Lung (tissue), 12 donors: ENCODE data around the gene MFF. TPM values are rescaled to one million over a fixed set of nuclear protein-coding genes. Genes with fewer than 3 reads are reported as not detected.

Source experiments
- ATAC-seq: fragments of 200-7000 bp; cut with Tn5 transposase; one replicate; pipeline ENCODE4 v1.9.1; 2020; ENCODE audit warnings: moderate number of reproducible peaks; ENCODE audit not compliant: insufficient read depth, low FRiP score
- DNase-seq, 3 donors: peaks; one replicate each; pipeline ENCODE4 v3.0.0-alpha.2; 2013 to 2017
- H3K27ac ChIP-seq, 2 donors: one replicate each; pipeline ENCODE4 v1.5.1; 2013; ENCODE audit warnings: mild to moderate bottlenecking in 2 of 2, moderate library complexity in 2 of 2, control low read depth in 1 of 2, inconsistent platforms in 1 of 2, low read depth in 1 of 2, low read length in 1 of 2
- H3K27me3 ChIP-seq, 3 donors: one replicate each; pipeline ENCODE4 v1.5.1; 2013; ENCODE audit warnings: low read length in 2 of 3; ENCODE audit not compliant: control insufficient read depth in 3 of 3, insufficient read depth in 3 of 3
- H3K36me3 ChIP-seq, 4 donors: one replicate each; pipeline ENCODE4 v1.5.1; 2013; ENCODE audit warnings: low read length in 4 of 4, mild to moderate bottlenecking in 1 of 4, moderate library complexity in 1 of 4; ENCODE audit not compliant: control insufficient read depth in 4 of 4, insufficient read depth in 4 of 4
- H3K4me1 ChIP-seq, 5 donors: one replicate each; pipeline ENCODE4 v1.5.1; 2013; ENCODE audit warnings: low read length in 5 of 5, mild to moderate bottlenecking in 2 of 5, moderate library complexity in 1 of 5; ENCODE audit not compliant: control insufficient read depth in 5 of 5, insufficient read depth in 5 of 5
- H3K4me3 ChIP-seq: one replicate; pipeline ENCODE4 v1.5.1; 2013; ENCODE audit warnings: mild to moderate bottlenecking, control low read depth, moderate library complexity
- H3K9ac ChIP-seq, 2 donors: one replicate each; pipeline ENCODE4 v1.5.1; 2013; ENCODE audit warnings: low read length in 2 of 2, control low read depth in 1 of 2; ENCODE audit not compliant: insufficient read depth in 1 of 2
- H3K9me3 ChIP-seq, 4 donors: one replicate each; pipeline ENCODE4 v1.5.1; 2013; ENCODE audit warnings: low read length in 3 of 4, mild to moderate bottlenecking in 1 of 4, moderate library complexity in 1 of 4; ENCODE audit not compliant: control insufficient read depth in 4 of 4, insufficient read depth in 3 of 4
- CTCF ChIP-seq: IDR thresholded peaks from 2 replicates; pipeline ENCODE4 v1.5.1; 2012; ENCODE audit warnings: mild to moderate bottlenecking; ENCODE audit errors: control extremely low read depth, extremely low read depth
- WGBS, 2 donors: extraction: QIAGEN DNeasy Blood & Tissue Kit; methylation state at CpG; one replicate each; pipeline ENCODE4 v1.1.7; 2013; 5-methylcytosine and 5-hydroxymethylcytosine counted together
- polyA plus RNA-seq, 2 donors: library from polyadenylated mRNA; stranded (reverse); fragments of 200-250 nt; gene quantifications; one replicate each; pipeline ENCODE4 v1.2.1, GENCODE V29; 2013
- total RNA-seq, 2 donors: library from RNA; depleted of rRNA in 1 of 2; stranded (reverse); fragments of >200 nt in 1 of 2; gene quantifications; one replicate each; pipeline ENCODE4 v1.2.1, GENCODE V29; 2014 to 2021
- donor health status: control.
- donor health status: control.
- donor health status: Bipolar disorder and iron deficiency.
- donor health status: healthy.
- donor health status: DM: yes; HTN: yes; CAD: no.

Gene MFF
- total and polyA plus RNA-seq, 4 donors = 47.0 to 90.6 (median 67.6) TPM

- Histone ChIP-seq H3K4me1 (no peaks in the 10 kb centered on the region), H3K4me3 (no peak overlapping the region), H3K27me3 (no peaks in the 10 kb centered on the region), H3K36me3 (no peaks in the 10 kb centered on the region), H3K9me3 (no peaks in the 10 kb centered on the region), H3K9ac (no peak overlapping the region), H3K27ac (peak overlapping the region in 1 of 2 donors; percentile 67)
- peak; percentile 43 for ATAC-seq
- 37 to 40% methylated on average over 11 of the region's 11 CpGs for WGBS, 2 donors
- no peak for TF ChIP-seq CTCF
- DNase-seq = no peak
These were observed 41.8 kb downstream of the MFF start for GRCh38 chr2:227366769-227367426.

- ATAC-seq (no peak), DNase-seq (no peak)
- no peaks in the 10 kb centered on the region for H3K36me3 ChIP-seq
- H3K4me3 ChIP-seq = no peak overlapping the region
- no peak overlapping the region for H3K27ac ChIP-seq
- TF ChIP-seq CTCF = no peak
- H3K9ac ChIP-seq = no peak overlapping the region
- H3K27me3 ChIP-seq = no peaks in the 10 kb centered on the region
- H3K9me3 ChIP-seq = no peaks in the 10 kb centered on the region
- 67 to 75% methylated on average over 3 of the region's 3 CpGs for WGBS, 2 donors
- H3K4me1 ChIP-seq = no peaks in the 10 kb centered on the region
These were observed 42.4 kb downstream of the MFF start for GRCh38 chr2:227367427-227367795.

GRCh38 chr2:227368574-227368973 is 43.5 kb downstream of the MFF start:
- Histone ChIP-seq H3K36me3 (no peaks in the 10 kb centered on the region), H3K9me3 (no peaks in the 10 kb centered on the region), H3K9ac (no peak overlapping the region), H3K4me3 (no peak overlapping the region), H3K27me3 (no peaks in the 10 kb centered on the region), H3K4me1 (no peaks in the 10 kb centered on the region), H3K27ac (no peak overlapping the region)
- DNase-seq = no peak
- 60 to 78% methylated on average over 5 of the region's 5 CpGs for WGBS, 2 donors
- ATAC-seq = no peak
- TF ChIP-seq CTCF = no peak

- ATAC-seq = no peak
- H3K9ac ChIP-seq = no peak overlapping the region
- no peaks in the 10 kb centered on the region for H3K27me3 ChIP-seq
- no peaks in the 10 kb centered on the region for H3K4me1 ChIP-seq
- no peak overlapping the region for H3K27ac ChIP-seq
- H3K9me3 ChIP-seq = no peaks in the 10 kb centered on the region
- 61 to 76% methylated on average over 8 of the region's 8 CpGs for WGBS, 2 donors
- H3K36me3 ChIP-seq = no peaks in the 10 kb centered on the region
- TF ChIP-seq CTCF = no peak
- H3K4me3 ChIP-seq = no peak overlapping the region
- DNase-seq = no peak
These were observed 45.0 kb downstream of the MFF start for GRCh38 chr2:227370092-227370491.
